GM12878 (cell line): ENCODE results near the gene ACTR1A. TPM values are rescaled to one million over a fixed set of nuclear protein-coding genes. Genes with fewer than 3 reads are reported as not detected.

Source experiments
- ATAC-seq: fragments of 200-7000 bp; cut with Tn5 transposase; 3 replicates; pipeline ENCODE4 v1.9.1; 2020; ENCODE audit warnings: mild to moderate bottlenecking, moderate library complexity
- BruUV-seq: library from RNA; stranded (reverse); fragments of 400-500 nt; replicated peaks from 2 replicates; lab custom pipeline; 2021; lab: Mats Ljungman, UMichigan
- CTCF ChIA-PET: fragments of 300-600 bp; sonication (Branson Sonifier 250); formaldehyde crosslinking; extraction: SDS; loops from one replicate; lab custom pipeline; 2021; ENCODE audit warnings: inconsistent platforms; lab: Yijun Ruan, JAX
- POLR2A ChIA-PET: fragments of 350-600 bp; formaldehyde crosslinking; extraction: SDS; loops from one replicate; lab custom pipeline; 2021; ENCODE audit warnings: inconsistent platforms; lab: Charles Lee
- RAD21 ChIA-PET: fragments of 300-600 bp; sonication (Branson Sonifier 250); formaldehyde crosslinking; loops from one replicate; lab custom pipeline; 2023; ENCODE audit warnings: antibody characterized with exemption; ENCODE audit not compliant: unreplicated experiment; lab: Charles Lee
- SMC1A ChIA-PET: fragments of 300-600 bp; sonication (Branson Sonifier 250); formaldehyde crosslinking; loops from one replicate; lab custom pipeline; 2023; ENCODE audit not compliant: unreplicated experiment, uncharacterized antibody; lab: Charles Lee
- DNase-seq: peaks from one replicate; pipeline ENCODE4 v3.0.0-alpha.2; 2011; ENCODE audit warnings: low read depth, low spot score
- FAIRE-seq: peaks from 3 replicates; lab custom pipeline; 2011; peaks lifted over from hg19 to GRCh38; lab: Jason Lieb, UNC
- H2AFZ ChIP-seq: 2 replicates; pipeline ENCODE4 v1.6.0; 2011; ENCODE audit warnings: low read depth, low read length, control low read depth; ENCODE audit not compliant: control insufficient read depth
- H3K27ac ChIP-seq: 2 replicates; pipeline ENCODE4 v1.5.1; 2011; ENCODE audit warnings: control low read depth; ENCODE audit not compliant: control insufficient read depth, insufficient read depth
- H3K27me3 ChIP-seq, 2 experiments: replicated peaks in 1 of 2; 2 replicates each; pipeline versions ENCODE4 v1.6.0 to v1.6.1; 2011; ENCODE audit warnings: low read length in 1 of 2; ENCODE audit not compliant: control insufficient read depth in 2 of 2, insufficient read depth in 2 of 2
- H3K36me3 ChIP-seq, 2 experiments: 2 replicates each; pipeline ENCODE4 v1.5.1; 2011; ENCODE audit warnings: low read length in 1 of 2; ENCODE audit not compliant: control insufficient read depth in 2 of 2, insufficient read depth in 2 of 2
- H3K4me1 ChIP-seq: 2 replicates; pipeline ENCODE4 v1.6.1; 2011; ENCODE audit warnings: mild to moderate bottlenecking, low read length, moderate library complexity, mixed read lengths; ENCODE audit not compliant: control insufficient read depth, insufficient read depth
- H3K4me2 ChIP-seq: 2 replicates; pipeline ENCODE4 v1.6.0; 2011; ENCODE audit warnings: control low read depth; ENCODE audit not compliant: control insufficient read depth, insufficient read depth
- H3K4me3 ChIP-seq: fragments of 200-600 bp; sonication (generic); 2 replicates; pipeline ENCODE4 v1.5.1; 2016
- H3K79me2 ChIP-seq: 2 replicates; pipeline ENCODE4 v1.6.0; 2011; ENCODE audit warnings: low read length; ENCODE audit not compliant: control insufficient read depth, insufficient read depth
- H3K9ac ChIP-seq: 2 replicates; pipeline ENCODE4 v1.8.0; 2011; ENCODE audit warnings: low read length, control low read depth, mixed read lengths; ENCODE audit not compliant: control insufficient read depth, insufficient read depth
- H3K9me3 ChIP-seq: replicated peaks from 3 replicates; pipeline ENCODE4 v1.5.1; 2011; ENCODE audit warnings: mild to moderate bottlenecking, low read length; ENCODE audit not compliant: control insufficient read depth, insufficient read depth
- H4K20me1 ChIP-seq: 2 replicates; pipeline ENCODE4 v1.6.0; 2011; ENCODE audit not compliant: control insufficient read depth, insufficient read depth
- BHLHE40 ChIP-seq, 2 experiments: fragments of 450-650 bp in 1 of 2; IDR thresholded peaks; 2 replicates each; pipeline ENCODE4 v1.6.1; 2011 to 2017; ENCODE audit warnings: low read depth in 2 of 2, borderline replicate concordance in 1 of 2, improper control_type of control experiment in 1 of 2, low read length in 1 of 2, mild to moderate bottlenecking in 1 of 2
- CEBPB ChIP-seq, 2 experiments: fragments of 150-350 bp in 1 of 2; IDR thresholded peaks; 2 replicates each; pipeline ENCODE4 v1.6.1; 2012 to 2014; ENCODE audit warnings: low read depth in 2 of 2, low read length in 2 of 2, borderline replicate concordance in 1 of 2, inconsistent platforms in 1 of 2
- E2F4 ChIP-seq: IDR thresholded peaks from 2 replicates; pipeline ENCODE4 v1.6.1; 2012; ENCODE audit warnings: low read depth, low read length, improper control_type of control experiment
- ETV6 ChIP-seq, 2 experiments: fragments of 450-650 bp in 1 of 2; IDR thresholded peaks in 1 of 2; conservative IDR thresholded peaks in 1 of 2; 2 replicates each; pipeline ENCODE4 v1.6.1; 2014; ENCODE audit warnings: antibody characterized with exemption in 1 of 2, borderline replicate concordance in 1 of 2, low read depth in 1 of 2, mild to moderate bottlenecking in 1 of 2, moderate library complexity in 1 of 2
- HCFC1 ChIP-seq: fragments of 150-350 bp; IDR thresholded peaks from 2 replicates; pipeline ENCODE4 v1.6.1; 2014; ENCODE audit warnings: low read length
- HSF1 ChIP-seq: fragments of 150-350 bp; IDR thresholded peaks from 2 replicates; pipeline ENCODE4 v1.6.1; 2014; ENCODE audit warnings: mild to moderate bottlenecking, low read depth, low read length
- IKZF1 ChIP-seq: fragments of 450-650 bp; conservative IDR thresholded peaks from 2 replicates; pipeline ENCODE4 v1.6.1; 2017; ENCODE audit warnings: antibody characterized with exemption, mild to moderate bottlenecking
- IKZF2 ChIP-seq, 2 experiments: fragments of 450-650 bp; IDR thresholded peaks; 2 replicates each; pipeline ENCODE4 v1.6.1; 2017; ENCODE audit warnings: mild to moderate bottlenecking in 2 of 2, moderate library complexity in 2 of 2
- MAX ChIP-seq: IDR thresholded peaks from 2 replicates; pipeline ENCODE4 v1.6.1; 2012; ENCODE audit warnings: low read depth, low read length, improper control_type of control experiment
- MTA2 ChIP-seq: fragments of 450-650 bp; IDR thresholded peaks from 2 replicates; pipeline ENCODE4 v1.6.1; 2016; ENCODE audit warnings: low read depth, mild to moderate bottlenecking, moderate library complexity
- NFIC ChIP-seq: IDR thresholded peaks from 2 replicates; pipeline ENCODE4 v1.6.1; 2012; ENCODE audit warnings: low read depth, mild to moderate bottlenecking, inconsistent platforms, low read length, moderate library complexity
- NFYA ChIP-seq: IDR thresholded peaks from 2 replicates; pipeline ENCODE4 v1.6.1; 2011; ENCODE audit warnings: low read depth, mild to moderate bottlenecking, low read length, improper control_type of control experiment, borderline replicate concordance
- POU2F2 ChIP-seq: IDR thresholded peaks from 3 replicates; pipeline ENCODE4 v1.6.1; 2011; ENCODE audit warnings: low read depth, mild to moderate bottlenecking, low read length, borderline replicate concordance
- REST ChIP-seq: IDR thresholded peaks from 2 replicates; pipeline ENCODE4 v1.6.1; 2012; ENCODE audit warnings: mild to moderate bottlenecking, low read depth, low read length
- RFX5 ChIP-seq: IDR thresholded peaks from 2 replicates; pipeline ENCODE4 v1.6.1; 2011; ENCODE audit warnings: low read depth, low read length, improper control_type of control experiment
- RUNX3 ChIP-seq: IDR thresholded peaks from 2 replicates; pipeline ENCODE4 v1.6.1; 2012; ENCODE audit warnings: low read length, inconsistent platforms
- SPI1 ChIP-seq: IDR thresholded peaks from 2 replicates; pipeline ENCODE4 v1.6.1; 2011; ENCODE audit warnings: low read depth, mild to moderate bottlenecking, low read length, moderate library complexity, borderline replicate concordance; ENCODE audit not compliant: insufficient read depth
- WRNIP1 ChIP-seq: IDR thresholded peaks from 2 replicates; pipeline ENCODE4 v1.6.1; 2011; ENCODE audit warnings: low read depth, low read length, improper control_type of control experiment, borderline replicate concordance
- in situ Hi-C: fragments of 300-500 bp; cut with MboI; formaldehyde crosslinking; loops from 9 replicates; pipeline ENCODE4 v1.14.3; 2018; ENCODE audit warnings: mixed read lengths
- intact Hi-C: fragments of 100-400 bp; cut with micrococcal nuclease; formaldehyde crosslinking; loops from one replicate; pipeline ENCODE4 v1.14.2; 2022; ENCODE audit not compliant: unreplicated experiment
- polyA plus RNA-seq, 11 experiments: library from polyadenylated mRNA; depleted of rRNA in 4 of 11; unstranded in 6 of 11; stranded (reverse) in 5 of 11; fragments of >200 nt; fragmentation: Nextera tagmentation in 4 of 11; fragmentation: Illumina TruSeq in 1 of 11; extraction: Ambion mirVana in 4 of 11; extraction: Trizol in 1 of 11; gene quantifications; 1 replicate in 1 of 11; 2 replicates in 10 of 11; pipeline versions ENCODE4 v1.2.1 to v1.2.3, GENCODE V29; 2011 to 2016; ENCODE audit warnings: inconsistent platforms in 2 of 11, missing spikeins in 2 of 11, low read depth in 1 of 11
- total RNA-seq, 4 experiments: library from RNA; depleted of rRNA in 3 of 4; stranded (reverse); fragments of >200 nt in 3 of 4; fragmentation: Illumina TruSeq in 1 of 4; extraction: Trizol in 1 of 4; gene quantifications; 2 replicates each; pipeline versions ENCODE4 v1.2.1 to v1.2.3, GENCODE V29; 2013 to 2021

Gene ACTR1A
- total and polyA plus RNA-seq, 10 of the 15 experiments (the other 5 are each of a cell fraction or from before 2014, with no cell fraction given) = 43.0 to 110 (median 78.9) TPM

- Histone ChIP-seq H3K4me2 (peak overlapping the region; percentile 59), H3K9me3 (no peaks in the 10 kb centered on the region), H3K4me1 (peaks cover 20% of the 10 kb centered on the region), H3K4me3 (no peak overlapping the region), H3K36me3 (no peaks in the 10 kb centered on the region), H3K9ac (no peak overlapping the region)
- SMC1A ChIA-PET = interaction anchor here (1.0 to 1.5 kb wide), 2 partner anchors 26 to 34 kb away, joined by 3 to 4 read pairs; partner anchors contain the start of gene SUFU
- in situ Hi-C loops = no loop called here
- DNase-seq = peak; percentile 19
- TF ChIP-seq MAX (no peak), HSF1 (no peak), BHLHE40 (IDR thresholded peaks at IDR 0.05; ENCODE audit: borderline replicate concordance in 1 of 2, low read depth in 2 of 2, low read length in 1 of 2) (no peak), SPI1 (peak; percentile 67; the same call in 1 of the 2 replicates), CEBPB (IDR thresholded peaks at IDR 0.05; ENCODE audit: borderline replicate concordance in 1 of 2, low read depth in 2 of 2, low read length in 2 of 2) (0 out of 4 replicates have a peak, but pooled peaks of 1 of the 2 experiments have one; percentile 19), RFX5 (no peak), WRNIP1 (no peak), NFYA (no peak), IKZF2 (IDR thresholded peaks at IDR 0.05) (peak in 1 of 2 experiments; percentile 15; a peak in 1 of 4 replicates), E2F4 (no peak), REST (no peak), HCFC1 (no peak), MTA2 (0 out of 2 replicates have a peak, but pooled peaks have one; percentile 9), ETV6 (conservative IDR thresholded peaks at IDR 0.05 in 1 of 2, IDR thresholded peaks at IDR 0.05 in 1 of 2; ENCODE audit: borderline replicate concordance in 1 of 2, low read depth in 1 of 2) (no peak), POU2F2 (no peak), NFIC (0 out of 2 replicates have a peak, but pooled peaks have one; percentile 26), RUNX3 (peak; percentile 33), IKZF1 (0 out of 2 replicates have a peak, but pooled peaks have one; percentile 18)
- TF ChIP-seq, all 136 proteins: peak for 7
- H3K27ac ChIP-seq = peak overlapping the region; percentile 46; the same call in 1 of the 2 replicates
- ChIA-PET RAD21 (interaction anchor here (1.9 kb wide), 1 partner anchor 26 kb away, joined by 6 read pairs; no protein-coding TSS in a partner anchor), CTCF (interaction anchor here (0.5 to 0.6 kb wide), 2 partner anchors 70 to 266 kb away, joined by 3 read pairs; no protein-coding TSS in a partner anchor), POLR2A (interaction anchor here (0.5 to 1.0 kb wide), 3 partner anchors 30 to 143 kb away, joined by 3 to 8 read pairs (median 5); no protein-coding TSS in a partner anchor)
- no TSS peak for BruUV-seq
- no peaks in the 10 kb centered on the region for H3K27me3 ChIP-seq
- intact Hi-C loops = no loop called here
- ATAC-seq (peak; percentile 78), FAIRE-seq (peak; percentile 41)
- no peak overlapping the region for H2AFZ ChIP-seq
- no peaks in the 10 kb centered on the region for H4K20me1 ChIP-seq
- no peaks in the 10 kb centered on the region for H3K79me2 ChIP-seq
These were observed 34.9 kb upstream of the ACTR1A start for GRCh38 chr10:102537367-102537766.
